SKM-1 (cell line): ENCODE measurements around the gene RLN3.

Experiments
- DNase-seq: peaks from one replicate; lab custom pipeline; 2025; ENCODE audit not compliant: unreplicated experiment; lab: John Stamatoyannopoulos, UW

The RLN3 gene

DNA sequence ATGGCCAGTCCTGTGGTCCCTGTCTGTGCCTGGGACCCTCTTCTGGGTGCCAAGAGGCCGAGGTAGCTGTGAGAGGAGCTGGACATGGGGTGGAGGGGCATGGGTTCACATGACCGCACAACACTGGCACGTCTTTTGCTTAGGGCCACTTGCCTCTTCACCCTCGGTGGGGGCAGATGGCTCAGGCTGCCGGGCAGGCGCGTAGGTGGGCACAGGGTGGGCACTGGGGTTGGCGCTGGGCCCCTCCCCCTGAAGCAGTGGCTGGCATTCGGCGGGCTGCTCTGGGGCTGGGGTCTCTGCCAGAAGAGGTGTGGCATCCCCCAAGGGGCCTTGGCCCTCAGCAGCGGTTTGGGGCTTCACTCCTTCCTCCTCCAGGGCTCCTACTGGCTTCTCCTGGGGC is 25.6 kb downstream of the RLN3 start:
- no peak for DNase-seq

DNA sequence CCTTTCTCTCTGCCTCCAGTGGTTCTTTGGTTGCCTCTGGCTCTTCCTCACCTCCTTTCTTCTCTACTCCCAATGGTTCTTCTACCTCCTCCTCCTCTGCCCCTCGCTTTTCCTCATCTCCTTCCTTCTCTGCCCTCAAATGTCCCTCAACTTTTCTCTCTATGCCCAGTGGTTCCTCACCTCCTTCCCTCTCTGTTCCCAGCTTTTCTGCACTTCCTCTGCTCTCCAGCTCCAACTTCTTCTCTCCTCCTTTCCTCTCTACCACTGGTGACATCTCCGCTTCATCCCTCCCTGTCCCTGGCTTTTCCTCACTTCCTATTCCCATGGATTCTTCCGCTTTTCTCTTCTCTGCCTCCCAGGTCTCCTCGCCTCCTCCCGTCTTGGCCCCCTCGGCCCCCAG is 26.2 kb downstream of the RLN3 start:
- DNase-seq, result no peak

DNA sequence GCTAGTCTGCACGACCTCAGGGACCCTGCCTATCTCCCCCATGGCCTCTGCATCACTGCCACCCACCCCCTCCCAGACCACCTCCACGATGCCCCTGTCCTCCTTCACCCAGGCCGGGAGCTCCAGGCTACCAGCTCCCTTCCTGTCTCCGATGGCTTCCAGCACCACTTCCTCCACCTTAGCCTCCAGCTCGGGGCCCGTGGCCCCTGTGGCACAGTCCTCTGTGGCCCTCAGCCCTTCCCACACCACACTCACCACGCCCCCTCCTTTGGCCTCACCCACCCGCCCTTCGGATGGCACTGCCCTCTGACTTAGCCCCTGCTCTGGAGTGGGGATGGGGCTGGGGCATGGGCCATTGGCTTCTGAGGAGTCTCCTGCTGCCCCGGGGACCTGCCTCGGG is 26.8 kb downstream of the RLN3 start:
- no peak for DNase-seq

DNA sequence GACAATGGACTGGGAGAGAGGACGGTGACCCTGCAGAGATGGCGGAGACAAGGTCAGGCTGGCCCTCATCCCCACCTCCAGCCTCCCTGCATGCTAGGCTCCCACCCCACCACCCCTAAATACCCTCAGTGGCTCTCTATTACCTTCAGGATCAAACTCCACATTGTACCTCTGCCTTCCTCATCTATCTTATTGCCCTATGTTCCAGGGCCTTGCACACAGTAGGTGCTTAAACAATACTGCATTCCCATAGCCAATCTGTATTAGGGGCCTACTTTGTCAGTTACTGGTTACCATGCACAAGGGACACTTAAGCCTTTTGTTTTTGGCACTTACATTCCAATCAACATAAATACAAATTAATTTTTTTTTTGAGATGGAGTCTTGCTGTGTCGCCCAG is 27.4 kb downstream of the RLN3 start:
- no peak for DNase-seq

DNA sequence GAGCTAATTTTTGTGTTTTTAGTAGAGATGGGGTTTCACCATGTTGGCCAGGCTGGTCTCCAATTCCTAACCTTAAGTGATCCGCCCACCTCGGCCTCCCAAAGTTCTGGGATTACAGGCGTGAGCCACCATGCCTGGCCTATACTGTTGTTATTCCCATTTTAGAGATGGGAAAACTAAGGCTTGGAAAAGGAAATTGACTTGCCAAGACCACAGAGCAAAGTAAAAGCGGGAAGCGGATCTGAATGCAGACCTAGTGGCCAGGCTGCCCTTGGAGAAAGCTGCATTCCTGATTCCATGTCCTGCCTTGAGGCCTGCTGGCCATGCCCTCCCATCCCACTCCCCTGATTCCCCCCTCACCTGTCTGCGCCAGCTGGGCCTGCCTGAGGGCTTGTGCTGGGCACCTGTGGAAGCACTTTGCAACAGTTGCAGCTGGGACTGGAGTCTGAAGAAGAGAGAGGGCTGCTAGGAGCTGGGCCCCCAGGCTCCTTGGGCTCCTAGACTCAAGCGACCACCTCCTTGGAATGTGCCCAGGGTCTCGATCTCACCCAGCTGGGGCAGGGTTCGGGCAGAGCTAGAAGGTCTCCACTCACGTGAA is 28.2 kb downstream of the RLN3 start:
- DNase-seq, result no peak

DNA sequence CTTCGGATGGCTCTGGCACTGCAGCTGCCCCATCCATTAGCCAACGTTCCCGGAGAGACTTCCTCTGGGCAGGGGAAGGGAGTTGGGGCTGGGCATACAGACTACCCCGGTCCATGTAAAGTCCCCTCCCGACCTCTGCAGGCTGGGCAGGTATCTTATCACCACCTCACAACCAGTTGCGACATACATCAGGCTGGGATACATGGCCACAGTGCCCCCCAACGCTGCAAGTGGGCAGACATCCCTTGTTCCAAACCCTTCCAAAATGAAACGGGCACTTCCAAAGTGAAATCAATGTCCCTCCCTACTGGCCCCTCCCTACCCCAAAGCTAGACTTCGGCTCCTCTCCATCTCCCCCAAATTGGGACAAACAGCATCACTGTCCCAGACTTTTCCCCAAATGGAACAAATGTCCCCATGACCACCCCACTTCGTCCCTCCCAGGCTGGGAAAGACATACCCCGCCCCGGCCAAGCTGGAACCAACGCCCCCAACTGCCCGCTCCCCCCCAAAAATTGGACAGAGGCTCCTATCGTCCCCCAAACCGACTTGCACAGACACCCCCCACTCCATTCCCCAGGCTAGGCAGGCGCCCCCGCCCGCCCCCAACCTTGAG is 28.9 kb downstream of the RLN3 start:
- DNase-seq, result no peak

DNA sequence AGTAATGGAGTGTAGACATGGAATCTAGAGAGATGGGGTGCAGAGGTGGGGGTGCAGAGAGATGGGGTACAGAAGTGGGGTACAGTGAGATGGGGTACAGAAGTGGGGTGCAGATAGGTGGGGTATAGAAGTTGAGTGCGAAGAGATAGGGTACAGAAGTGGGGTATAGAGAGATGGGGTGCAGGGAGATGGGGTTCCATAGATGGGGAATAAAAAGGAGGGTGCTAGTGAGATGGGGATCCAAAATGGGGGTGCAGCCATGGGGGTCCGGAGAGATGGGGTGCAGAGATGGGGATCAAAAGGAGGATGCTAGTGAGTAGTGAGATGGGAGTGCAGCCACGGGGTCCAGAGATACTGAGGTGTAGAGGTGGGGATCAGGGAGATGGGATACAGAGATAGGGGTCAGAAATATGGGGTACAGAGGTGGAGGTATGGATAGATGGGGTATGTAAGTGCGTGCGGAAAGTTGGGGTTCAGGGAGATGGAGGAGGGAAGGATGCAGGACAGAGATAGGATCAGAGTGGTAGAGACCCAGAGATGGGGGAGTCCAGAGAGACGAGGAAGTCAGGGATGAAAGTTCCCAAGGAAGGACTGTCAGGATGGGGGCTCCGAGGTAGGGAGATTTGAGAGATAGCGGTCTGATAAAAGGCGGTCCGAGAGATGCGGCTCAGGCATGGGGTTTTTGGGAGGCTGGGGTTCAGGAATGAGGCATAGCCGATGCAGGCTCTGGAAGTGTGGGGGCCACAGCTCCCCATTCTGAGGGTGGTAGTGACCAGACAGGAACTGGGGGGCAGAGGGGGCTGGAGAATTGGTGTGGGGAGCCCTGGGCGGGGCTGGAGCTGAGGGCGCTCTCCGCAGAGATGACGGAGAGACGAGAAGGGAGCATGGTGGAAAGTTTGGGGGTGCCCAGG is 30.5 kb downstream of the RLN3 start:
- no peak for DNase-seq

DNA sequence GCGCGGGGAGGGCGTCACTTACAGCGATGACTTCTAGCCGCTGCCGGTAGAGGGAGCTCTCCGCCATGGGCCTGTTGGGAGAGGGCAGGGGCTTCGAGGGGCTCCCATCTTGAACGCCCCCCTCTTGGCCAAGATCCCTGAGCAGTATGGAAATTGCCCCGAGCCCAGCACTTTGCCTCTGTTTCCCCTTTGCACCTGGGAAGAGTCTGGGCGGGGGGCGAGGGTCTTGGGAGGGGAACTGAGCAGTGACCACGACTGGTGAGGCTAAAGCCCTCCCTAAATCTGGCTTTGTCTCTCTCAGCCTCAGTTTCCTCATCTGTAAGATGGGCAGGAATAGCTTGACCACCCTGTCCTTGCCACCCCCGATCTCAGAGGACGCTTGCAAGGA is 31.1 kb downstream of the RLN3 start:
- DNase-seq, result no peak

DNA sequence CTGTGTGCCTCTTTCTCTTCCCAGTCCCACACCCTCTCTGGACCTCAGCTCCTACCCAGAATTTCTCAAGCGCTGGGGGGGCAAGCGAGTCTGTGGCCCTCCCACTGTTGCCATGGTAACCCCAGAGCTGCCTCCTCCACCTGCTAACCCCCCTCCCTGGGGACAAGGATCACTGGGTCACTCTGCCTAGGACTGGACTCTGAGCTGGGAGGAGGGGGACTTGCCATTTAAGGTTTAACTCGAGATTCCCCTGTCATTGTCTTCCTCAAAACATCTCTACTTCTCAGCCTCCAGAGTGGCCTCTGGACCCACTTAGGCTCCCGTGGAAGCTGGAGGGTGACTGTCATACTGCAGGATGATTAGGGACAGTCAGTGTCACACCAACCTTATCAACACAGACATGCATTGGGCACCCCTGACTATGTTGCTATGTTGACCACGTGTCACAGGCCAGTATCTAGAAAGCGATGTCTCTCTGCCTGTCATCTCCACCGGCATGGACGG is 31.8 kb downstream of the RLN3 start:
- DNase-seq, result no peak

DNA sequence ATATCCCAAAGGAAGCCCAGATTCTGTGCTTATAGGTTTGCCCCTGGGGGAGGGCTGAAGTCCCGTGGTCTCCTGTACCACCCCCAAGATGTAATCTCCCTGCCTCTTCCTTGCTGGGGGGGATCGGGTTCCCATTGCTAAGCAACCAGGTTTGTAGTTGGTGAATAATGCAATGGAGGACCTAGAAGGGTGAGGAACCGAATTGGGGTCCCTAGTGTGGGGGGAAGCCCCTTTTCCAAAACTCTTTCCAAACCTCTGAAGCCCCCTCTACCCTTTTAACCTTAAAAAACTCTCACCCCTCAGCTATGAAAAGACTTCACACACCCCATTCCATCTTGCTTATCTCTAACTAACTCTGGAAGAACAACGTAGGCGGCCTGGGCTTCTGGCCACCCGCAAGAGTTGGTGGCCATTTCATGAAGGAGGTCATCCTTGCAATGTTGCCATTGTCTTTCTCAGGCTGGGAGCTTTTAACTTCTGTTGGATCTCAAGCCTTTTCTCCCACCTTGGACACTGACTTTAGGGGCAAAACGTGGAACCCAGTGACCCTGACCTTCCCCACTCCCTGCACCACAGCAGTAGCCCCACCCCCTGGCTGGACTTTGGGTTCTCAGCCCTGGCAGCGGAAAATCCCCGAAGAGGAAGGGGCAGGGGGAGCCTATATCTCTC is 33.3 kb downstream of the RLN3 start:
- no peak for DNase-seq

DNA sequence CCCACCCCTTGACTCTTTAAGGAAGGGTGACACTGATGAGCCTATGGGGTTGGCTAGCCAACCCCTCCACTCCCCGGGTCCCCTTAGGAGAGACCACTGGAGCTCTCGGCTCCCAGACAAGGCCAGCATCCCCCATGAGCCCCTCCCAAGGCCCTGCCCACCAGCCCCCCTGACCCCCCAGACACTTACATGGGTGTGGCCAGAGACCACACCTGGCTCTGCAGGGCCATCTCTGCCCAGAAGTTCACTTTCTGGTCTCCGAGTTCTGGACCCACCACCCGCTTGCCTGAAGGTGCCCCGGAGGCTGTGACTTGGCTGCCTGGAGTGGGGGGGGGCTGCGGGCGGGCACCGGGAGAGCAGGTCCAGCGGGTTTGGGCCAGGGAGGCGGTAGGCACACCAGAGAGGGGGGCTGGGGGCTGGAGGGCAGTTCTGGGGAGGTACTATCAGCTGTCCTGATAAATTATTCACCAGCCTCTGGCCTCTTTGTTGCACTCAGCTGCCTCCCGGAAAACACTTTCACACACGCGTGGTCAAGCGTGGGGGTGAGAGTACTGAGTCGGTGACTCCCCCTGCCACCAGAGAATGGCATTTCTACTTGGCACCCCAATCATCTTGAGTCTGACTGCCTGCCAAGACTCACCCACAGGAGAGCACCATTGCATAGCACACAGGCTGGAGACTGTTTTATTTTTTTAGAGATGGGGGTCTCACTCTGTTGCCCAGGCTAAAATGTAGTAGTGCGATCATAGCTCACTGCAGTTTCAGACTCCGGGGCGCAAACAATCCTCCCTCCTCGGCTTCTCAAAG is 34.0 kb downstream of the RLN3 start, which contains the start of gene PALM3:
PALM3 (minus strand) TSS at position 326 of the 807 bp plus-strand sequence; CDS start at position 230, 96 bp downstream.
- no peak for DNase-seq

DNA sequence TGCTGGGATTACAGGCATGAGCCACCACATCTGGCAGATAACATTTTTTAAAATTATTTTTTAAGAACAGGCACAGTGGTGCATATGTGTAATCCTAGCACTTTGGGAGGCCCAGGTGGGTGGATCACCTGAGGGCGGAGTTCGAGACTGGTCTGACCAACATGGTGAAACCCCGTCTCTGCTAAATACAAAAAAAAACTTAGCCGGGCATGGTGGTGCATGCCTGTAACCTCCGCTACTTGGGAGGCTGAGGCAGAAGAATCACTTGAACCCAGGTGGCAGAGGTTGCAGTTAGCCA is 34.6 kb downstream of the RLN3 start:
- no peak for DNase-seq

DNA sequence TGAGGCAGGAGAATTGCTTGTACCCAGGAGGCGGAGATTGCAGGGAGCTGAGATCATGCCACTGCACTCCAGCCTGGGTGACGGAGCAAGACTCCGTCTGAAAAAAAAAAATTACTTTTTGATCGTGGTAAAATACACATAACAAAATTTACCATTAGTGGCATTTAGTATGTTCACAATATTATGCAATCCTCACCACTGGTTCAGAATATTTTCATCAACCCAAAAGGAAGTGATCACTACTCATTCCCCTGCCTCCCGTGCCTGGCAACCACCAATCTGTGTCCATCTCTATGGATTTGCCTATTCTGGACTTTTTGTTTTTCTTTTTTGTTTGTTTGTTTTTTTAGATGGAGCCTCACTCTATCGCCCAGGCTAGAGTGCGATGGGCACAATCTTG is 35.2 kb downstream of the RLN3 start:
- DNase-seq, result no peak

DNA sequence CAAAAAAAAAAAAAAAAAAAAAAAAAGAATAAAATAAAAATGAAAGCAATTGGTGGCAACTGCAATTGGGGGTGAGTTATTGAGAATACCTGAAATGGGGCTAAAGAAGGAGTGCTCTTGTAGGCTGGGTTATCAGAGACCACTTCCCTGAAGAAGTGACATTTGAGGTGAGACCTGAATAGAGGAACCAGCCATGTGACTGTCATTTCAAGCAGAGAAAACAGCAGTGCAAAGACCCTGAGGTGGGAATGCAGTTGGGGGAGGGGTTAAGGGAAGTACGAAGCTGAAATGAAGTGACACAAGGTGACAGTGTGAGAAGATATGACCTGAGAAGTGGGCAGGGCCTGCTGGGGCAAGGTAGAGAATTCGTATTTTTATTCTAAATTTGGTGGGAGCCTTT is 38.2 kb downstream of the RLN3 start:
- DNase-seq, result no peak

DNA sequence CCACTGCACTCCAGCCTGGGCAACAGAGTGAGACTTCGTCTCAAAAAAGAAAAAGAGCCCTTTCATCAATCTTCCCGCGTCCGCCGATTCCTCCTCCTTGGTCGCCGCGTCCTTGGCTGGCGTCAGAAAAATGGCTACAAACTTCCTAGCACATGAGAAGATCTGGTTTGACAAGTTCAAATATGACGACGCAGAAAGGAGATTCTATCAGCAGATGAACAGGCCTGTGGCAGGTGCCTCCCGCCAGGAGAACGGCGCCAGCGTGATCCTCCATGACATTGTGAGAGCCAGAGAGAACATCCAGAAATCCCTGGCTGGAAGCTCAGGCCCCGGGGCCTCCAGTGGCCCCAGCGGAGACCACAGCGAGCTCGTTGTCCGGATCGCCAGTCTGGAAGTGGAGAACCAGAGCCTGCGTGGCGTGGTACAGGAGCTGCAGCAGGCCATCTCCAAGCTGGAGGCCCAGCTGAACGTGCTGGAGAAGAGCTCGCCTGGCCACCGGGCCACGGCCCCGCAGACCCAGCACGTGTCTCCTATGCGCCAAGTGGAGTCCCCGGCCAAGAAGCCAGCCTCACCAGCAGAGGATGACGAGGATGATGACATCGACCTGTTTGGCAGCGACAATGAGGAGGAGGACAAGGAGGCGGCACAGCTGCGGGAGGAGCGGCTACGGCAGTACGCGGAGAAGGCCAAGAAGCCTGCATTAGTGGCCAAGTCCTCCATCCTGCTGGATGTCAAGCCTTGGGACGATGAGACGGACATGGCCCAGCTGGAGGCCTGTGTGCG is 42.5 kb downstream of the RLN3 start:
- DNase-seq, result no peak

DNA sequence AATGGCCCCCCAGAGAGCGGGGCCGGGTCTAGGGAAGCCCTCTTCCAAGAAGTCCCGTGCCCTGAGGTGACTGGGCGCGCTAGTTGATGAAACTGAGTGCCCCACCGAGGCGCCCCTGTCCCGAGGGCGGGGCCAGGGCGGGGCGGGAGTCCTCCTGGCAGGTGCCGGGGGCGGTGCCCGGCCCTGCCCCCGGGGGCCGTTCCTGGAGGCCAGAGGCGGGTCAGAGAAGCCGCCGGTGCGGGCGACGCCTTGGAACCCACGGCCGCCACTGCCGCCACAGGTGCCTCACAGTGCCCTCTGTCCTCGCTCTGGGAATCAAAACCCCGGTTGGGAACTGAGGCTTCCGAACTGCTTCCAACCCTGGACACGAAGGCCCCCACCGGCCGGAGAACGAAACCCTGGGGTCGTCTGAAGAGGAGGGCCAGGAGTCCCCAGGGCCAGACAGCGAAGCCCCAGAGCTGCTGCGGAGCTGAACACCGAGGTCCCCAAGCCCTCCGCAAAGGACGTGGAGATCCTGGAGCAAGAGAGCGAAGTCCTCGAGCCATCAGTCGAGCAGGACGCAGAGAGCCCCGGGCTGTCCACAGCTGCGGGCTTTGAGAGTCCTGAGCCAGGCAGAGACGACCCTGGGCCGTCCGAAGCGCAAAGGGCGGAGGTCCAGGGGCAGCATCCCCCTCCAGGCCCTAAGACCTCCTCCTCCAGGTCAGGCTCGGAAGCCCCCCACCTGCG is 44.8 kb downstream of the RLN3 start, which contains the start of gene MISP3:
MISP3 (plus strand) TSS at position 252 of the 726 bp plus-strand sequence. CDS start 524 bp downstream, outside the sequence.
- DNase-seq, result no peak

DNA sequence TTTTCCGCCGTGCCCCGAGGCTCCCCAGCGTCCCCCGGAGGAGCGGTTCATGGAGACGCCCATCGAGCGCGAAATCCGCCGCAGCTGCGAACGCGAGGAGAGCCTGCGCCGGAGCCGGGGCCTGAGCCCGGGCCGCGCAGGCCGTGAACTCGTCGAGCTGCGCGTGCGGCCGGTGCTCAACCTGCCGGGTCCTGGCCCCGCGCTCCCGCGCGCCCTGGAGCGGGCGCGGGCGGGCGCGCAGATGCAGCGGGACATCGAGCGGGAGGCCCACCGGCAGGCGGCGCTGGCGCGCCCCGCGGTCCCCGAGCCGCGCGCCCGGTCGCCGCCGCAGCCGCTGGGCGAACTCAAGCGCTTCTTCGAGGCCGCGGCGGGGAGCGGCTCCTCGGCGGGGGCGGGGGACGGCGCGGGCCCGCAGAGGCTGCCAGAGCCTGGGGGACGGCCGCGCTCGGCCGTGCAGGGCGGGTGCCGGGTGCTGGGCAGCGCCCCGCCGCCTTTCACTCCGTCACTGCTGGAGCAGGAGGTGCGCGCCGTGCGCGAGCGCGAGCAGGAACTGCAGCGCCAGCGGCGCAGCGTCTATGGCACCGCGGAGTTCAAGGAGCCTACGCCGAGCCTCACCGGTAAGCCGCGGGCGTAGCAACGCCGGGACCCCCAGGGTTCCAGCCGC is 45.4 kb downstream of the RLN3 start:
- DNase-seq, result peak; percentile 65

DNA sequence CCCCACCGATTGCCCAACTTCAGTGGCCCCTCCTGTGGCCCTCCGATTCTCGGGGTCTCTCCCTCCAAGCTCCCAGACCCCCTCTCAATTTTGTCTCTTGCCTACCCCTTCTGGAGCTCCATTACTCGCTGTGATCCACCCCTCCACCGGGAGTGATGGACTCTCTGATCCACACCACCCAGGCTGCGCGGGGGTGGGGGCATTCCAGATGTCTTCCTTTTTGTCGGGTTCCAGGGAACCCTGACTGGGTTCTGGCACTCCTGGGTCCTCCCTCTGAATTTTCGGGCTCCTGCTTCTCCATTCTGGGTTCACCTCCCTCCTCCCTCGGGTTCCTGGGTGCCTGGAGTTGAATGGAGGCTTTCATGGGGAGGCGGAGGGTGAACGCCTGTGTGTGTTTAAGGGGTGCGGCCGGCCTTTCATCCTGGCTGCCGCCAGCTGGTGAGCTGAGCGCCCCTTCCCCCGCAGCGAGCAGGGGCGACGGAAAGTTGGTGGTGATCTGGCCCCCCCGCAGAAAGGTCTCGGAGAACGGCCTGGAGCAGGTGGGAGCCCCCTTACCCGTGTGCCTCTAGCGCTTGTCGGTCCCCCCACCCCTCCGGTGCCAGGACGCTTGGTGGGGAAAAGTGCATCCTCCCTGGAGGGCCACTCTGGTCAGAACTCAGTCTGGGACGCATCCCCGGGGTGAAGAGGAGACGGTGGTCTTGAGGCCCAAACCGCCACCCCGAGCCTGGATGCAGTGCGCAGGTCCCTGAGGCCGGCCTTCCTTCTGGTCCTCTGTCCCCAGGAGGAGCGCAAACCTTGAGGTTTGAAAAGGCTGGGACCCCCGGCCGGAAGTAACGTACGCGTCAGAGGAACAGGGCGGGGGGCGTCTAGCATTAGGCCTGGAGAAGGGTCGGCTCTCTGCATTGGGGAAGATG is 46.2 kb downstream of the RLN3 start:
- DNase-seq, result peak; percentile 49
